Peyer's patch (tissue), 4 donors: ENCODE results near the gene STAC.

Experiments
- CTCF ChIP-seq, 6 experiments: fragments of 450-650 bp in 4 of 6; fragments of 200-600 bp in 2 of 6; sonication (generic) in 1 of 6; IDR thresholded peaks; one replicate each; pipeline ENCODE4 v1.5.1; 2017 to 2019; ENCODE audit warnings: antibody characterized with exemption in 6 of 6, mild to moderate bottlenecking in 3 of 6, moderate library complexity in 1 of 6
- POLR2A ChIP-seq, 2 donors: fragments of 450-650 bp; IDR thresholded peaks; one replicate each; pipeline ENCODE4 v1.5.1; 2017; ENCODE audit warnings: antibody characterized with exemption in 2 of 2, mild to moderate bottlenecking in 2 of 2, moderate library complexity in 2 of 2

GRCh38 chr3:36543276-36543997 lies 163.1 kb downstream of the STAC start:
- TF ChIP-seq POLR2A (IDR thresholded peaks at IDR 0.05) (no peak), CTCF (IDR thresholded peaks at IDR 0.05) (no peak)
